Liver (tissue), 9 donors: ENCODE measurements around the gene COG4. TPM values are rescaled to one million over a fixed set of nuclear protein-coding genes. Genes with fewer than 3 reads are reported as not detected.
"Not testable (repeated sequence)": the region's sequence is repeated elsewhere in the genome, so short reads cannot be mapped to it uniquely, and the experiment has no call there.

ENCODE experiments used
- DNase-seq: peaks from one replicate; pipeline ENCODE4 v3.0.0-alpha.2; 2017; ENCODE audit warnings: low spot score
- H3K27ac ChIP-seq, 2 donors: one replicate each; pipeline ENCODE4 v1.7.0; 2013; ENCODE audit warnings: inconsistent platforms in 2 of 2, low read length in 2 of 2, control low read depth in 1 of 2, low read depth in 1 of 2, mild to moderate bottlenecking in 1 of 2
- H3K27me3 ChIP-seq, 4 donors: one replicate each; pipeline versions ENCODE4 v1.6.1 to v1.7.0; 2013; ENCODE audit warnings: low read length in 3 of 4, inconsistent platforms in 1 of 4, mild to moderate bottlenecking in 1 of 4, moderate library complexity in 1 of 4; ENCODE audit not compliant: control insufficient read depth in 4 of 4, insufficient read depth in 4 of 4
- H3K36me3 ChIP-seq, 4 donors: one replicate each; pipeline versions ENCODE4 v1.6.1 to v1.7.0; 2013; ENCODE audit warnings: low read length in 3 of 4, mild to moderate bottlenecking in 3 of 4, low read depth in 1 of 4, moderate library complexity in 1 of 4; ENCODE audit not compliant: control insufficient read depth in 4 of 4, insufficient read depth in 3 of 4
- H3K4me1 ChIP-seq, 4 donors: one replicate each; pipeline versions ENCODE4 v1.6.1 to v1.7.0; 2013; ENCODE audit warnings: low read length in 3 of 4, mild to moderate bottlenecking in 3 of 4, moderate library complexity in 1 of 4; ENCODE audit not compliant: control insufficient read depth in 4 of 4, insufficient read depth in 4 of 4
- H3K4me3 ChIP-seq, 3 donors: one replicate each; pipeline versions ENCODE4 v1.6.1 to v1.7.0; 2013; ENCODE audit warnings: low read length in 3 of 3, control low read depth in 1 of 3, low read depth in 1 of 3, mild to moderate bottlenecking in 1 of 3
- H3K9ac ChIP-seq, 2 donors: one replicate each; pipeline ENCODE4 v1.7.0; 2013; ENCODE audit warnings: low read length in 2 of 2, mild to moderate bottlenecking in 2 of 2, moderate library complexity in 2 of 2, control low read depth in 1 of 2, low read depth in 1 of 2
- H3K9me3 ChIP-seq, 4 donors: one replicate each; pipeline versions ENCODE4 v1.6.1 to v1.7.0; 2013; ENCODE audit warnings: low read length in 3 of 4; ENCODE audit not compliant: control insufficient read depth in 4 of 4
- ATF3 ChIP-seq: IDR thresholded peaks from 2 replicates; pipeline ENCODE4 v1.6.1; 2016; ENCODE audit warnings: antibody characterized with exemption
- EGR1 ChIP-seq, 2 donors: IDR thresholded peaks; 2 replicates each; pipeline ENCODE4 v1.6.1; 2016 to 2018; ENCODE audit warnings: antibody characterized with exemption in 2 of 2, low read depth in 2 of 2
- FOXA1 ChIP-seq: IDR thresholded peaks from 2 replicates; pipeline ENCODE4 v1.6.1; 2016; ENCODE audit warnings: antibody characterized with exemption
- GABPA ChIP-seq, 2 donors: IDR thresholded peaks in 1 of 2; conservative IDR thresholded peaks in 1 of 2; 2 replicates each; pipeline ENCODE4 v1.6.1; 2016; ENCODE audit warnings: antibody characterized with exemption in 2 of 2, mild to moderate bottlenecking in 1 of 2, moderate library complexity in 1 of 2
- HNF4A ChIP-seq, 2 donors: conservative IDR thresholded peaks; 2 replicates each; pipeline ENCODE4 v1.6.1; 2016; ENCODE audit warnings: antibody characterized with exemption in 2 of 2, mild to moderate bottlenecking in 2 of 2
- HNF4G ChIP-seq: IDR thresholded peaks from 2 replicates; pipeline ENCODE4 v1.6.1; 2016; ENCODE audit warnings: antibody characterized with exemption
- JUND ChIP-seq, 2 donors: IDR thresholded peaks; 2 replicates each; pipeline ENCODE4 v1.6.1; 2016; ENCODE audit warnings: antibody characterized with exemption in 2 of 2
- MAX ChIP-seq: IDR thresholded peaks from 2 replicates; pipeline ENCODE4 v1.6.1; 2016; ENCODE audit warnings: antibody characterized with exemption
- NR2F2 ChIP-seq: IDR thresholded peaks from 2 replicates; pipeline ENCODE4 v1.6.1; 2016; ENCODE audit warnings: antibody characterized with exemption
- RAD21 ChIP-seq, 2 donors: IDR thresholded peaks; 2 replicates each; pipeline ENCODE4 v1.6.1; 2016; ENCODE audit warnings: antibody characterized with exemption in 2 of 2, mild to moderate bottlenecking in 2 of 2
- REST ChIP-seq: IDR thresholded peaks from 2 replicates; pipeline ENCODE4 v1.6.1; 2016; ENCODE audit warnings: antibody characterized with exemption, mild to moderate bottlenecking
- RXRA ChIP-seq, 2 donors: IDR thresholded peaks; 2 replicates each; pipeline ENCODE4 v1.6.1; 2017 to 2018; ENCODE audit warnings: antibody characterized with exemption in 2 of 2, mild to moderate bottlenecking in 1 of 2
- SP1 ChIP-seq: IDR thresholded peaks from 2 replicates; pipeline ENCODE4 v1.6.1; 2018; ENCODE audit warnings: antibody characterized with exemption, mild to moderate bottlenecking
- TAF1 ChIP-seq: conservative IDR thresholded peaks from 2 replicates; pipeline ENCODE4 v1.6.1; 2016; ENCODE audit warnings: antibody characterized with exemption, mild to moderate bottlenecking
- YY1 ChIP-seq: IDR thresholded peaks from 2 replicates; pipeline ENCODE4 v1.6.1; 2016; ENCODE audit warnings: antibody characterized with exemption, mild to moderate bottlenecking
- ZBTB33 ChIP-seq: IDR thresholded peaks from 2 replicates; pipeline ENCODE4 v1.6.1; 2016; ENCODE audit warnings: antibody characterized with exemption
- WGBS: extraction: QIAGEN DNeasy Blood & Tissue Kit; methylation state at CpG from one replicate; pipeline ENCODE4 v1.1.7; 2013; 5-methylcytosine and 5-hydroxymethylcytosine counted together
- polyA plus RNA-seq, 2 donors: library from polyadenylated mRNA; stranded (reverse) in 1 of 2; unstranded in 1 of 2; fragments of 200-250 nt in 1 of 2; fragments of >200 nt in 1 of 2; fragmentation: Nextera tagmentation in 1 of 2; extraction: Ambion mirVana in 1 of 2; gene quantifications; one replicate each; pipeline versions ENCODE4 v1.2.1 to v1.2.3, GENCODE V29; 2013 to 2015
- total RNA-seq, 2 donors: library from RNA; depleted of rRNA; stranded (reverse); fragments of >200 nt; gene quantifications; one replicate each; pipeline ENCODE4 v1.2.3, GENCODE V29; 2014
- donor health status: healthy.
- donor health status: healthy.
- donor health status: healthy.
- donor health status: healthy.
- donor health status: healthy.

COG4 gene
- total and polyA plus RNA-seq, 4 donors: 15.3 to 59.5 (median 27.2) TPM

GRCh38 chr16:70544548-70544947, 21.2 kb upstream of the COG4 start:
- 91% methylated on average over 1 of the region's 1 CpG for WGBS
- Histone ChIP-seq H3K4me3 (no peak overlapping the region), H3K9ac (no peak overlapping the region), H3K27ac (no peak overlapping the region), H3K27me3 (no peaks in the 10 kb centered on the region), H3K9me3 (no peaks in the 10 kb centered on the region), H3K4me1 (no peaks in the 10 kb centered on the region), H3K36me3 (peaks cover 22 to 85% (median 73%) of the 10 kb centered on the region in 4 donors)
- TF ChIP-seq JUND (IDR thresholded peaks at IDR 0.05) (no peak), RXRA (IDR thresholded peaks at IDR 0.05) (no peak), EGR1 (IDR thresholded peaks at IDR 0.05; ENCODE audit: low read depth in 2 of 2) (no peak), RAD21 (IDR thresholded peaks at IDR 0.05) (no peak)
- no peak for DNase-seq

GRCh38 chr16:70540994-70541393, 17.6 kb upstream of the COG4 start:
- Histone ChIP-seq H3K4me1 (no peaks in the 10 kb centered on the region), H3K27ac (no peak overlapping the region), H3K9ac (no peak overlapping the region), H3K4me3 (no peak overlapping the region), H3K27me3 (no peaks in the 10 kb centered on the region), H3K36me3 (peaks cover 19 to 86% (median 75%) of the 10 kb centered on the region in 4 donors), H3K9me3 (no peaks in the 10 kb centered on the region)
- no peak for TF ChIP-seq ATF3
- TF ChIP-seq MAX: no peak
- TF ChIP-seq HNF4G: no peak
- no peak for TF ChIP-seq YY1
- DNase-seq: no peak
- WGBS: 59% methylated on average over 3 of the region's 3 CpGs

GRCh38 chr16:70534971-70535370, 11.6 kb upstream of the COG4 start:
- Histone ChIP-seq H3K36me3 (peaks cover 16 to 79% (median 71%) of the 10 kb centered on the region in 4 donors), H3K27ac (no peak overlapping the region), H3K27me3 (no peaks in the 10 kb centered on the region), H3K4me3 (no peak overlapping the region), H3K9me3 (no peaks in the 10 kb centered on the region), H3K9ac (no peak overlapping the region), H3K4me1 (no peaks in the 10 kb centered on the region)
- 93% methylated on average over 2 of the region's 2 CpGs for WGBS
- TF ChIP-seq REST: no peak
- no peak for TF ChIP-seq GABPA (IDR thresholded peaks at IDR 0.05 in 1 of 2, conservative IDR thresholded peaks at IDR 0.05 in 1 of 2)
- TF ChIP-seq ZBTB33: no peak
- no peak for TF ChIP-seq ATF3
- no peak for TF ChIP-seq TAF1
- no peak for TF ChIP-seq NR2F2
- TF ChIP-seq JUND (IDR thresholded peaks at IDR 0.05): no peak
- no peak for TF ChIP-seq FOXA1
- no peak for TF ChIP-seq MAX
- TF ChIP-seq RXRA (IDR thresholded peaks at IDR 0.05): no peak
- no peak for TF ChIP-seq SP1
- TF ChIP-seq HNF4A (conservative IDR thresholded peaks at IDR 0.05): no peak
- DNase-seq: no peak

GRCh38 chr16:70529954-70530353, 6.6 kb upstream of the COG4 start:
- 94% methylated on average over 7 of the region's 7 CpGs for WGBS
- peaks cover 1 to 20% (median 8%) of the 10 kb centered on the region in 4 donors for H3K4me1 ChIP-seq
- H3K9me3 ChIP-seq, DNase-seq, H3K9ac ChIP-seq, H3K4me3 ChIP-seq, H3K27me3 ChIP-seq, H3K27ac ChIP-seq: not testable (repeated sequence)
- H3K36me3 ChIP-seq: peaks cover 16 to 55% (median 52%) of the 10 kb centered on the region in 4 donors
